GM21528 (cell line): ENCODE measurements around the gene HOXA13.

Experiments used
- ATAC-seq: cut with Tn5 transposase; IDR thresholded peaks from one replicate; pipeline ENCODE4 v1.9.1; 2021; ENCODE audit warnings: mild to moderate bottlenecking, moderate library complexity; ENCODE audit not compliant: unreplicated experiment, low FRiP score

The HOXA13 gene

DNA sequence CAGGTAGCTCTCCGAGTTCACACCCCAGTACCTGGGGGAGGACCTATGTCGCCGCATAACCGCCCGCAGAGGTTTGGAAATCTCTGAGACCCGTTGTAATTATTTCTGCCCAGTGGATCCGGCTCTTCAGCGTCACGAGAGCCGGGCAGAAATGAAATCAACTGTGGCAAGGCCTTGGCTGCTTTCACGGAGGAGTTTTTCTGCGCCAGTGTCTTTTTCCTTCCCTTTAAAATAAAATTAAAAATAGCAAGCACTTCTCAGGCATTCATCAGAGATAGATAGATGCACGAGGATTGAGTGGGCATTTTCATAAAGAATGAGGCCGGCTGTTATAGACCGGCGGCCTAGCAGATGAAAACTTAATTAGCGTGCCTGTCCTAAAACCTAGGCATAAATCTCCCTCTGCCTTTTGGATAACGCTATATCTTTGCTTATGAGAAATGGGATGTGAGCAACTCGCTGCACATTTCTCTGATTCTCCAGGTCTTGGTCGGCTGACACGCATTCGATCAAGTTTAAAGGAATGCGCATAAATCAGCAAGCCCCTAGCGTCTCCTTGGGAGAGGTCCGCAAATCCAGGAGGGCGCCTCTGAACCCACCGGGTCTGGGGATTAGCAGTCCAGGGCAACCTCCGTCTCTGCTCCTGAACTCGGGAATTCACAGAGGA, 6.4 kb downstream of the HOXA13 start:
- no peak for ATAC-seq

DNA sequence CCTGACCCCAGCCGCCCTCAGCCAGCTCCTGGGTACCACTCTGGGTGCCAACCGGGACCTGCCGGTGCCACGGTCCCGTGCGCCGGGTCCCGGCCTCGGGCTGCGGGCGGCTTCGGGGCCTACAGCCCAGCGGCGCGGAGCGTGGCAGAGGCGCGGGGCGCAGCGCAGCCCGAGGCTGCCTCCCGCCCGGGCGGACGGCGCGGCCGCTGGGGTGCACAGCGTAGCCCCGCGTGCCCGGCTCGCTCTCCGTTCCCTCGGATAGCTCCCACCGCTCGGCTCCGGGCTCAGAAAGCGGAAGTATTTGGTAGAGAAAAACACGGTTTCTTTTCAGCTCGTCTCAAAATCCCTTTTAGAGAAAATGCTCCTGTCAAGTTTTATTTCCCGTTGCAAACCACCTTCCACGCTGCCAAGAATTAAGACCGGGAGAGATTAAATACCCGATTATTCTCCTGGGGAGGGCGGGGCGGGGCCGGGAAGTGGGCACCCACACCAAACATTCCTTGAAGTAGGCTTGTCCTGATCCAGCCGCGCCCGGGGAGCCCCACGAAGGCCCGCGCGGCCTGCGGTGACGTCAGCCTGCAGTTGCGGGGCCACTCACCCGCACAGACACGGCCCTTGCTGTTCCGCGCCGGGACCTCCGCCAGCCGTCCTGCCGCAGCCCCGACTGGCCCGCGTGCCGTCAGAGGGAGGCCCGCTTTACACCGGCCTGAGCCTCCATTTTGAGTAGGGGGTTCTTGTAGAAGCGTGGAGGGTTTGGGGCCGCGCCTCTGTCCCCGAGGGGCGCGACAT, 7.2 kb downstream of the HOXA13 start:
- no peak for ATAC-seq

DNA sequence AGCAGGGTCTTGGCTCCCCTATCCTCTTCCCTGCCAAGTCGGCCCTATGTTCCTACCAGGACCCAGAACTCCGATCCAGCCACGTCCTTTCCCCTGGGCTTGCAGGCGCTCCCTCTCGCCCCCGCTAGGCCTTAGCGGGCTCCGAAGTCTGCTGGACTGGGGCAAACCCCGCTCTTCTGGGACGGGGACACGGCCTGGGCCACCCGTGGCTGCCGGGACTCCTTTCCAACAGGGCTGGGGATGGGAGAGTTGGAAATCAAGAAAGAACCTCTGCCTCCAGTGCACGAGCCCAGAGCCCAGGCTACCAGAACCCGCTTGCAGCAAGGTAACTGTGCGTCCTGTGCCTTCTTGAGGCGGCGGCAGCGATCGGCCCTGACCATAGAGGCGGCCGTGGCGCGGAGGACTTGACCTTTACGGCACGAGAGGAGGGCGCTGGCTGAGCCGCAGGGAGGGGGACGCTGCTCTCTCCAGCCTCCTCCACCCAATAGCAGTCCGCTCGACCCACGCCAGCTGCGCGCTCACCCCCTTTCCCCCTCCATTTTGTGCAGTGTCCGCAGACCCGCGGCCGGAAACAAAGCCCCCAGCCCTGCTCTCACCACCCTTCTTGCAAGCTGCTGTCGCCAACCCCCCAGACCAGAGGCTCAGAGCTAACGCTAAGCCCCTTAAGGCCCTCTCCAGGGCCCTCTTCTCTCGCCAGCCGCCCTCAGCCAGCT, 7.9 kb downstream of the HOXA13 start:
- no peak for ATAC-seq

DNA sequence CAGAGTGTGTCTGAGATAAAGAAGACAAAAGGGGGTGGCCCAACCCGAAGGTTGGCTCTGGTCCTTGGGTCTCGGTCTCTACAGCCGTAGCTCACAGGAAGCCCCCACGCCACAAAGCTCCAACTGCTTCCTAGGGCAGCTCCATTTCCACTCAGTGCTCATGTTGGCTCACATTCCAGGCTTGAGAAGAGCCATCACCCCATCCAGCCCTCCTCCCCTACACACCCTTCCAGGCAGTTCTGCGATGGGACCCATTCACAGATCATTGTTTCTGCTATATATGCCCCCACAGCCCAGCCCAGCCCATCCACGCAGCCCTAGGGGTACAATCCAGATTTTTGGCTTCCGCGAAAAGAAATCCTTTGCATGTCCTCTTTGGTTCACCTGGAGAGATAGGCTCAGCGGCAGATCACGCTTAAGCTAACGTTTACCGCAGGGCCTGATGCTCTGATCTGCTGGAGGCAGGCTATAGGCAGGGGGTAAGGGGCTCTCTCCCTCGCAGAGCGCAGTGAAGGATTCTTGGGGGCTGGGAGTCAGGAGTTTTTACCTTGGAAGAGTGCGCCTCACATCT, 8.6 kb downstream of the HOXA13 start:
- no peak for ATAC-seq

DNA sequence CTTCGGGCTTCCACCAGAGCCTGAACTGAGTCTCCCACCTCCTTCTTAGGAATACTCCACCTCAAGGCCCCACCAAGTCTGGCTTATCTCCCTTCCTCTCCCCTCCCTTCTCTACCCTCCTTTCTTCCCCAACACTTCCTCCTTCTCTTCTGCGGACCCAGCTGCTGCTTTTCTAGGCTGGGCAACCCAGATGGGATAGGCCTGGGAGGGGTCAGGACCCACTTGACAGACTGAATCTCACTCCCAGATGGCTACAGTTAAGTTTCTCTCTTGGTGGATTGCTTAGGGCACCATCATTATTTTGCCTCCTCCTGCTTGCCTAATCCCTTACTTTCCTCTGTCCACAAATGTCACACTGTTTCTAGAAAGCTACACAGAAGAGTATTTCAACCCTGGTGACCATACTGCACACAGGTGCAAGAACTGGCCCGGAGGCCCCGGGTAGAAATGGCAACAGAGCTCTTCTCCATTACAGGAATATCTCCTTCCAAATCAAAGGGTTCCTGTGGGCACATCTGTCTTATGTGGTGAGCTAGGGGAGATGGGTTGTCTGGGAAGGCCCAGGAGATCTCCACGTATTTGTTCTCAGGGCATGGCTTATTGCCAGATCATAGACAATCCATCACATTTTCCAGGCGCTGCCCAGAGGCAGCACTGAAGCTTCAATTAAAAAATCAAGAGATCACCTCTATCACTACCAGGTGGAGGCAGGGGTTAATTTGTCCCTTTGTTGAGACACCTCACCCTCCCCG, 9.7 kb downstream of the HOXA13 start:
- no peak for ATAC-seq

DNA sequence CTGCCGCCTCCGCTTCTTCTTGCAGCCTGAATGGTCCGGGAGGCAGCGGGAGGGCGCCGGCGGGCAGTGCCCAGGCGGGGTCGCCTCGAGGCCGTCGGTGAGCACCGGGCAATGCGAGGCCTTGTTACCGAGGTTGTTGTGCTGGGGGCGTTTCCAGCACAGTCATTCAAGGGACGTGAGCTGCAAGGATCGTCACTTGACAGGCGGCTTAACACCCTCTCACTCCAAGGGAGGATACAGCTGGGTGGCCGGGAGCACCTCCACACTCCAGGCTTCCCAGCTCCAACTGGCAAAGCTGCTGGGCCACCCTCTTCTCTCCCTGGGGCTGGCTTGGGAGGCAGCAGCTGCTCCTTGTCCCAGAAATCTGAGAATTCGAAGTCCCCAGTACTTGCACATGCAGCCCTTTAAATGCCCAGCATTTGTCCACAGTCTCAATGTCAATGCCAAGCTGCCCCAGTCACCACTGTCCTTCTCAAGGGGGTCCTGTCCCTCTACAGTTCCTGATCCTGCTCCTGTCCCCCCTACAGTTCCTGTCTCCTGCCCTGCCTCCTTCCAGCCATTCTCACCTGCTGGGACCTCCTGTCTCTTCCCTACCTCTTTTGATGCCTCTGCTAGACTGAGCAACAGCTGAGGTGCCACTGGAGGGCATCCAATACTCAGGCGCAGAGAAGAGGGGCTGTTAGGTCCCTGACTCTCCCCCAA, 10.4 kb downstream of the HOXA13 start:
- no peak for ATAC-seq

DNA sequence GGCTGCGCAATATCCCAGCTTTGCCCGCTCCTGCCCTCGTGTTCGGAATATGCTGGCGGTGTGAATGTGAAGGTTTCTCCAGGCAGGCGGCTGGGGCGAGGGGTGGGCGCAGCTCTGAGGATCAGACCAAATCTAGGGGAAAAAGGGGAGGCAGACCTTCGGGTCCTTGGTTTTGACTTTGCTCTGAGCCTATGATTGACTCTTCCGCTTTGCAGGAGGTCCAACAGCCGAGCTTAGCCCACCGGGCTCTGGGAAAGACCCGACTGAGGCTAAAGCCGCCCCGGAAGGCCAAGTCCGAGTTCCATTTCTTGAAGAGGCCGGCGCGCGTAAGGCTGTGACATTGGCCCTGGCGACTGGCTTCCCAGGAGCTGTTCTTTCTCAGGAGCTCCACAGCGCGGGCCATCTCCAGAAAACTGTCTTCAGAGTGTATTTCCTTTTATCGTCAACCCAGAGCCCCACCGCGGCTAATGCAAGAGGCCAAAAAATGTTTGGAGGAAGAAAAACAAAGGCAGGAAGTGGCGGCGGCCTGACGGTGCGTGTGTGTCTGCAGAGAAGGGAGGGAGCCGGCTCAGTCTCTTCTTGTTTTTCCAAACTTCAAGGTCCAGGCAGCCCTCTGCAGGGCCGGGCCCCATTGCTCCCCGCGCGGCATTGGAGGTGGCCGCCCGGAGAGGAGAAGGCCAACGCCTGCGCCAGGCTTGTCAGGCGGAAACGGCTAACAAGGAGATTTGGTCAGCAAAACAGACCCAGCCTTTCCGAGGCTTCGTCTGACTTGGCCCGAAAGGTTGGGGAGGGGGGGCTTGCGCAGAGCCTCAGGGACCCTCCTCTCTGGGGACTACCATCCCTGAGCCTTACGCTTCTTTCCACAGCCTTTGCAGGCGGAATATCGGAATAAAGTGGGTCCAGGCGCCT, 11.3 kb downstream of the HOXA13 start:
- ATAC-seq = no peak

DNA sequence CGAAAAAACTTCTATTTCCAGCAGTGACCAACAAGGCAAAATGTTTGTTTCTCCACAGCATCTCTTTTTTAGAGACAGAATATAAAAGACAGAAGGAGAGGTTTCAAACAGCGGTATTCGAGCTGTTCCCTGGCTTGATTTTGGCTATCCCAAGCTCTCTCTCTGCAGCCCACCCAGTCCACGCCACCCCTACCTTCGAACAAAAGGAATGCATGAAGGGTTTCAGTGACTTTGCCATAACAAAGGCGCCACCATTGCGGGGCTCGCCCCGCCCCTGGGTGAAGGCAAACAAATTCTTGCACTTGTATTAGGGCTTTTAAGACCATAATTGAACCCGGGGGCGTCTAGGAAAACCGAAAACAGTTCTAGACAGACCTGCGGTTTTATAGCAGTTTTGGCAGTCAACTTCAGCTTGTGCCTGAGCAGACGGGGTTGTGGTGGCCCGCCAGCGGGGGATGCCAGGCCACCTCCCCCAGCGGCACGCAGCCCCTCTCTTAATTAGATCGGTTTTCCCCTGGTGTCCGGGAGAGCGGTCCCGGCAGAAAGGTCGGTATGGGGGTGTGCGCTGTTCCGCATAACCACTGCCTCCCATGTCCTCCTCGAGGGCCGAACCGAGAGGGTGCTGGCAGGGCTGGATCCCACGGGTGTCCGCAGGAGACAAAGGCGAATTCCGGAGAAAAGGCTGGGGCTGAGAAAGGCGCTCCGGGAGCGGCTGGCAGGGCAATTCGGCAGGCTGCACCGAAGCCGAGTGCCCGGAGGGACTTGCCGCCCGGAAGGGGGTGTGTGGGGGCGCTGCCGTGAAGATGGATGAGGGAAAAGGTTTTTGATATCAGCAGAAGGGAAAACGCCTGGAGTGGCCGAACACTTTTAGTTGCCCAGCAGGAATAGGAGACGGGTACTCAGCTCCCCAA, 12.2 kb downstream of the HOXA13 start:
- no peak for ATAC-seq

DNA sequence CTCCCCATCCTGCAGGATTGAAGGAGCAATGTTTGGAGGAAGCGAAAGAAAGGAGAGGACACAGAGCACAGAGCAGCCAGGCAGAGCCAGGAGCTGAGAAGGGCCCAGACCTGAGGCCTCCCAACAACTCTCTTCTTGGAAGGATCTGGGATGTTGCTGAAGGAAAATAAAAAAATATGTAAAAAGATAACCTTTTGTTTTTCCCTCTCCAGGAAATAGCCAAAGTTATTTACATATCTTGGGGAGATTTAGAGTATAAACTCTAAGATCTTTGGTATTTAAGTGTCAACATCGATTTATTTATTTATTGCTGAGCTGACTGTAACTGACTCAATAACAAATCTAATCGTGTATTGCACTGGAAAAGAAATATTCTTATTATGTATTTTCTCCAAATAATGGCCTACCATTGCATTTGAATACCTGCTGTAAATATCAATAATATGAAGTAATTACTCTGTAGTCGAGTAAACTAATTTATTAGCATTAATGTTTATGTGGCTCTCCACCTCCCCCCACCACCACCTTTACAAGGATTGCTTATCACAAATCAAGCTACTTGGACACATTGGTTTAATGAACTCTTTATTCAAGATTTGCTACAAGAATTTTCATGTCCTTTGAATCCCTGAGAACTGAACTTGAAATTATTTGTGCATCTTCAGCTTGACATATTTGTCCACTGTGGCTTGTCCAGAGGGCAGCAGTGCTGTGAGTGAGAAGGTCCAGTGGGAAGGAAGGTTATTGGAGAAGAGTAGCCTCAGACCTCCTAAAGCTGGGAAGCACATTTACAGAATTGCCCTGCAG, 13.0 kb downstream of the HOXA13 start:
- no peak for ATAC-seq

DNA sequence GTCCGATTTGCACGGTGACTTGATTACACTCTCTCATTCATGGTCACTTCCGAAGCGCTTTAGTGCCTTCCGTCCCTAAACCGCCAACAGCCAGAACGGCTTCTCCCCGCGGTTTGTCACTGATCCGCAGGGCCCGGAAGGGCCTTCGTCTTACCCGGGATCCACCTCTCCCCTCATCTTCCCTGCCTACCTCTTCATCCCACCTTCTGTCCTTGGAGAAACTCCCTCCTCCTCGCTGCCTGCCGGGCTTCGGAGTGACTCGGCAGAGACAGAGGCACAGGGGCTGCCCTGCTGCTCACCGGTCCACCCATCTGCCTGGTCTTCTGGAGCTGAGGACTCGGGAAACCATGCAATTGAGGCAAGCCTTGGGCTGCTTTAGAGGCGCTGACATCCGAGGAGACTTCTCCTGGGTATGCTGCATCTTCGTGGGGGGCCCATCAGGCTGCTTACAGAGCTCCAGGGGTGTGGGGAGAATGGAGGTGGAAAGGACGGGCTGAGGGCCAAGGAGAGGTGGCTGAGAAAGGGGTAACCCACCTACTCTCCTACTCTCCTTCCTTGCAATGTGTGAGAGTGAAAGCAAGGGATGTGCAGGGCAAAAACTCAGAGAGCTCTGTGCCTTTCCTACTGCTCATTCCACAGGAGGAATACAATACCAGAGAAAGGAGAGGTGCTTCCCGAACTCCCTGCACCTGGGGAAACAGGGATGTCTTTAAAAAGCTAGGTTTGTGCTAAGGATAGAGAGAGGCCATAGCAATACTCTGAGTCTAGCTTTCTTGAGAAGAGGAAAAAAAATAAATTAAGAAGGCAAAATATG, 13.8 kb downstream of the HOXA13 start:
- ATAC-seq = no peak

DNA sequence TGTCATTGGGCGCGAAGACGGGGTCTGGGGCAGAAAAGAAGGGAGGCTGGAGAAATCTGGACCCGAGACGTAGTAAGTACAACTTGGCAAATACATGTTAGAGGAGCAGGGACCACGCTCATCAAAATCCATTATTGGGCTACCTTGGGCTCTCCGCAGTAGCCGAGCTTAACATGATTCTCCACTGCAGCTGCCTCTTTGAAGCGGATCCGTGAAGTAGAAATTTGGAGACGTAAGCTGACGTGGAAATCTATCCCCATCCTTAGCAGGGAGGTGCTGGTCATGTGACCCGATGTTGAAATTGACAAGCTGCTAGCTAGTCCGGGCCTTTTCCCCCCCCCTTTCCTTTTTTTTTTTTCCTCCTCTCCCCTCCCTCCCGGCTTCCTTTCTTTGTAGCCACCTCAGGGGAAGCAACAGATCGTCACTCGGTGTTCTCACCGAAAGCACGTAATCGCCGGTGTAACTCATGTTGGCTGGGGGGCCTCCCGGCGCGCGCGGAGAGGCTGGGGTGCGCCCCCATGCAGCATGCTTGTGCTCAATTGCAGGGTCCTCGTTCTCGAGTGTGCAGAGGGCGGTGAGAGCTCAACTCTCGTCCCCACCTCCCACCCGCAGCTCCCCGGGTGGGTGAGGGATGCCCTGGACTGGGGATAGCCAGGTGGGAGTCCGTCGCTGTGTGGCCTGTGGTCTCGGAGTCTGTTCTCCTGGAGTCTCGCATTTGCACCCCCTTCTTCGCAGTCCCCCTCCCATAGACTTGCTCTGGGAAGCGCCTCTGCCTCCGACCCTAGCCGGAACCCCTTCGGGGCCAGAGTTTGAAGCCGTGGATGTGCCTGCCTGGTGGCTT, 14.7 kb downstream of the HOXA13 start, which contains the start of gene HOXA11:
HOXA11 (minus strand) TSS at position 220 of the 841 bp plus-strand sequence; CDS start at position 132, 88 bp downstream.
- ATAC-seq = no peak

DNA sequence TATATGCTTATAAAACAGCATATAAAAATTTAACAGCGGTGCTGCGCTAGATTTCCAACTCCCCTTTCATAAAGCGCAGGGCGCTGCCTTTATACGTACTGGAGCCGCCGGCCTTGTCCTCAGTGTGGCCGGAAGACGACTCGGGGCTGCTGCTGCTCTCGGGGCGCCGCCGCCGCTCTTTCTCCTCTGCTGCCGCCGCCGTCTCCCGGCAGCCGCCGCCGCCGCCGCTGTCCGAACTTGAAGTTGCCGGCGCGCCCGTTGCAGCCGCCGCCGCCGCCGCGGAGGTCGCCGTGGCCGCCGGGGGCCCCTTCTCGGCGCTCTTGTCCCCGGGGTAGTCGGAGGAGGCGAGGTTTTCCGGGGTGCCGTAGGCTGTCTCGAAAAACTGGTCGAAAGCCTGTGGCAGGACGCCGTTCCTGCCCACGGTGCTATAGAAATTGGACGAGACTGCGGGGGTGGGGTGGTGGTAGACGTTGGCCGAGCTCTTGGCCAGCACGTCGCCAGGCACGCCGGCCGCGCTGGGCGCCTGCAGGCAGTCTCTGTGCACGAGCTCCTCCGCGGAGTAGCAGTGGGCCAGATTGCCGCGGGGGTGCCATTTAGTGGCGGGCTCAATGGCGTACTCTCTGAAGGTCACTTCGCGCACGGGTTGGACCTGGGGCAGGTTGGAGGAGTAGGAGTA, 15.4 kb downstream of the HOXA13 start:
- no peak for ATAC-seq

DNA sequence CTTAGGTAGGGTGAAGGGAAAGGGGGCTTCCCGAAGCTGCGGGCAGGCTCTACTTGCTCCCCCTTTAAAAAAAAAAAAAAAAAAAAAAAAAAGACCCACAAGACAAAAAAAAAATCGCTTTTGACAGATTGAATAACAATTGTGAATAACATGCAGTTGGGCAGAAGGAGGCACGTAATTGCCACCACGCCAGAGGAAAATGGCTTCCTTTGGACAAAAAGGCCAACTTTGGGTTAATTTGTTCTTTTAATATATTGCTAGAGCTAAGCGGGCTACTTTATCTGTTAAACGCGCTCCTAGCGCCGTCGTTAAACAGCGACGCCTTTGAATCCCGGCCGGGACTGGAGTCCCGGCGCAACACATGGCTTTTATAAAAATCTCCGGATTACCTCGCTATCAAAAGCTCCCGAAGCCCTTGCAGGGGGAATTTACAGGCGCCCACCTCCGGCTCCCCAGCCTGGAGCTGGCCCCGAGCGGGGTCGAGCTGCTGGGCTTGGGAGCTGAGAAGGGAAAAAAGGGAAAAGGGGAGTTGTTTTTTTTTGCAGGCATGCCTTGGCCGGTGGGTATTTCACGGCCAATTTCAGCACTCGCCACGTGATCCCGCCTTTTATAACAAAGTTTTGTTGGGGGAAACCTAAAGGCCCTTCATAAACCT, 16.1 kb downstream of the HOXA13 start:
- ATAC-seq = no peak
